ENCODE measurements around the gene ASB1. TPM values are rescaled to one million over a fixed set of nuclear protein-coding genes. Genes with fewer than 3 reads are reported as not detected.
A peak's percentile ranks its signal among the peaks of the same experiment; 100 is the strongest.

The ASB1 gene
- polyA plus RNA-seq, 1 of the 3 experiments (the other 2 are of a cell fraction) = 33.3 TPM

DNA sequence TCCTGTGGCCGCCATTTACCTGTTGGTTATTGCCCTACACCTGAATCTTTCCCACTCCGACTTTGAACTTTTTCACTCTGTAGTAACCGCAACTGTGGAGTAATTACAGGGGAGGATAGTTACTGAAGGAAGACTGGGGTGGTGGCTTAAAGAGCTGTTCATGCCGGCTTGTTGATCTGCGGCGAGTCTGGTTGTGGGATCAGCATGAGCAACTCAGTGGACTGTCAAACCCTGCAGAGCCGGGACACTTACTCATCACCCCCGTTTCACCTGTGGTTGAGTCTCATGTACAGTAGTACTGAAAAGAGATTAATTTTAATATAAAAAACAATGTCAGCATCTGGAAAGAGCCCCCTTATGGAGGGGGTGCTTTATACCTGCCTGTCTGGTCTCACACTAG is 2.1 kb downstream of the ASB1 start:
- ChIA-PET POLR2A (no interaction called here), CTCF (no interaction called here)
- Histone ChIP-seq H3K27ac (ENCODE audit: low read depth in 2 of 2, low read length in 1 of 2) (no peak overlapping the region), H3K27me3 (ENCODE audit: insufficient read depth) (no peaks in the 10 kb centered on the region), H3K4me3 (ENCODE audit: low read depth in 2 of 2, low read length in 1 of 2) (no peak overlapping the region; a peak in 1 of 4 replicates), H3F3A (replicated peaks; ENCODE audit: insufficient read depth) (peaks cover 22% of the 10 kb centered on the region), H3K4me1 (ENCODE audit: control insufficient read depth in 1 of 2, insufficient read depth in 2 of 2, low read depth in 1 of 2, low read length in 1 of 2) (peaks cover 16 to 22% of the 10 kb centered on the region in 2 experiments), H4K20me1 (ENCODE audit: insufficient read depth) (no peaks in the 10 kb centered on the region), H3K36me3 (replicated peaks in 1 of 2; ENCODE audit: control insufficient read depth in 1 of 2, insufficient read depth in 2 of 2, low read length in 1 of 2) (peaks cover 11 to 49% of the 10 kb centered on the region in 2 experiments), H3K79me2 (ENCODE audit: insufficient read depth) (peaks cover 78% of the 10 kb centered on the region), H3K9me3 (peaks cover 7% of the 10 kb centered on the region; the same call in 1 of the 2 replicates), H3K9ac (no peak overlapping the region), H3K4me2 (peak overlapping the region; percentile 85), H2AFZ (ENCODE audit: low read depth) (no peak overlapping the region), H3K9me2 (no peaks in the 10 kb centered on the region)
- TF ChIP-seq JUND (IDR thresholded peaks at IDR 0.05) = no peak
- TF ChIP-seq ELF1 (IDR thresholded peaks at IDR 0.05) = no peak
- TF ChIP-seq CHD2 (IDR thresholded peaks at IDR 0.05; ENCODE audit: low read length, partially characterized antibody) = no peak
- TF ChIP-seq, protein P1, sequence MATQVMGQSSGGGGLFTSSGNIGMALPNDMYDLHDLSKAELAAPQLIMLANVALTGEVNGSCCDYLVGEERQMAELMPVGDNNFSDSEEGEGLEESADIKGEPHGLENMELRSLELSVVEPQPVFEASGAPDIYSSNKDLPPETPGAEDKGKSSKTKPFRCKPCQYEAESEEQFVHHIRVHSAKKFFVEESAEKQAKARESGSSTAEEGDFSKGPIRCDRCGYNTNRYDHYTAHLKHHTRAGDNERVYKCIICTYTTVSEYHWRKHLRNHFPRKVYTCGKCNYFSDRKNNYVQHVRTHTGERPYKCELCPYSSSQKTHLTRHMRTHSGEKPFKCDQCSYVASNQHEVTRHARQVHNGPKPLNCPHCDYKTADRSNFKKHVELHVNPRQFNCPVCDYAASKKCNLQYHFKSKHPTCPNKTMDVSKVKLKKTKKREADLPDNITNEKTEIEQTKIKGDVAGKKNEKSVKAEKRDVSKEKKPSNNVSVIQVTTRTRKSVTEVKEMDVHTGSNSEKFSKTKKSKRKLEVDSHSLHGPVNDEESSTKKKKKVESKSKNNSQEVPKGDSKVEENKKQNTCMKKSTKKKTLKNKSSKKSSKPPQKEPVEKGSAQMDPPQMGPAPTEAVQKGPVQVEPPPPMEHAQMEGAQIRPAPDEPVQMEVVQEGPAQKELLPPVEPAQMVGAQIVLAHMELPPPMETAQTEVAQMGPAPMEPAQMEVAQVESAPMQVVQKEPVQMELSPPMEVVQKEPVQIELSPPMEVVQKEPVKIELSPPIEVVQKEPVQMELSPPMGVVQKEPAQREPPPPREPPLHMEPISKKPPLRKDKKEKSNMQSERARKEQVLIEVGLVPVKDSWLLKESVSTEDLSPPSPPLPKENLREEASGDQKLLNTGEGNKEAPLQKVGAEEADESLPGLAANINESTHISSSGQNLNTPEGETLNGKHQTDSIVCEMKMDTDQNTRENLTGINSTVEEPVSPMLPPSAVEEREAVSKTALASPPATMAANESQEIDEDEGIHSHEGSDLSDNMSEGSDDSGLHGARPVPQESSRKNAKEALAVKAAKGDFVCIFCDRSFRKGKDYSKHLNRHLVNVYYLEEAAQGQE (IDR thresholded peaks at IDR 0.05; ENCODE audit: low read depth, low read length) = no peak
- no peak for TF ChIP-seq YY1 (IDR thresholded peaks at IDR 0.05; ENCODE audit: low read depth)
- no peak for TF ChIP-seq FOSL2 (IDR thresholded peaks at IDR 0.05; ENCODE audit: borderline replicate concordance, low read depth)
- TF ChIP-seq RFX5 (IDR thresholded peaks at IDR 0.05; ENCODE audit: low read length) = no peak
- TF ChIP-seq, protein P2, sequence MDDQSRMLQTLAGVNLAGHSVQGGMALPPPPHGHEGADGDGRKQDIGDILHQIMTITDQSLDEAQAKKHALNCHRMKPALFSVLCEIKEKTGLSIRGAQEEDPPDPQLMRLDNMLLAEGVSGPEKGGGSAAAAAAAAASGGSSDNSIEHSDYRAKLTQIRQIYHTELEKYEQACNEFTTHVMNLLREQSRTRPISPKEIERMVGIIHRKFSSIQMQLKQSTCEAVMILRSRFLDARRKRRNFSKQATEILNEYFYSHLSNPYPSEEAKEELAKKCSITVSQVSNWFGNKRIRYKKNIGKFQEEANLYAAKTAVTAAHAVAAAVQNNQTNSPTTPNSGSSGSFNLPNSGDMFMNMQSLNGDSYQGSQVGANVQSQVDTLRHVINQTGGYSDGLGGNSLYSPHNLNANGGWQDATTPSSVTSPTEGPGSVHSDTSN (IDR thresholded peaks at IDR 0.05) = no peak
- TF ChIP-seq FOXJ3 (CRISPR knock-in tag; IDR thresholded peaks at IDR 0.05) = no peak
- TF ChIP-seq RXRA (IDR thresholded peaks at IDR 0.05; ENCODE audit: borderline replicate concordance, low read depth) = no peak
- TF ChIP-seq GATA2 (CRISPR knock-in tag; IDR thresholded peaks at IDR 0.05) = no peak
- TF ChIP-seq SMC3 (IDR thresholded peaks at IDR 0.05; ENCODE audit: low read depth, low read length) = no peak
- TF ChIP-seq, protein P3, sequence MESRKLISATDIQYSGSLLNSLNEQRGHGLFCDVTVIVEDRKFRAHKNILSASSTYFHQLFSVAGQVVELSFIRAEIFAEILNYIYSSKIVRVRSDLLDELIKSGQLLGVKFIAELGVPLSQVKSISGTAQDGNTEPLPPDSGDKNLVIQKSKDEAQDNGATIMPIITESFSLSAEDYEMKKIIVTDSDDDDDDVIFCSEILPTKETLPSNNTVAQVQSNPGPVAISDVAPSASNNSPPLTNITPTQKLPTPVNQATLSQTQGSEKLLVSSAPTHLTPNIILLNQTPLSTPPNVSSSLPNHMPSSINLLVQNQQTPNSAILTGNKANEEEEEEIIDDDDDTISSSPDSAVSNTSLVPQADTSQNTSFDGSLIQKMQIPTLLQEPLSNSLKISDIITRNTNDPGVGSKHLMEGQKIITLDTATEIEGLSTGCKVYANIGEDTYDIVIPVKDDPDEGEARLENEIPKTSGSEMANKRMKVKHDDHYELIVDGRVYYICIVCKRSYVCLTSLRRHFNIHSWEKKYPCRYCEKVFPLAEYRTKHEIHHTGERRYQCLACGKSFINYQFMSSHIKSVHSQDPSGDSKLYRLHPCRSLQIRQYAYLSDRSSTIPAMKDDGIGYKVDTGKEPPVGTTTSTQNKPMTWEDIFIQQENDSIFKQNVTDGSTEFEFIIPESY (IDR thresholded peaks at IDR 0.05; ENCODE audit: borderline replicate concordance, low read depth) = no peak
- TF ChIP-seq NRF1 (IDR thresholded peaks at IDR 0.05; ENCODE audit: low read depth, low read length) = no peak
- no peak for TF ChIP-seq SIN3A (IDR thresholded peaks at IDR 0.05; ENCODE audit: borderline replicate concordance, low read depth, low read length)
- TF ChIP-seq EZH2phosphoT487 (IDR thresholded peaks at IDR 0.05; ENCODE audit: borderline replicate concordance, low read depth) = no peak
- no peak for TF ChIP-seq MXI1 (IDR thresholded peaks at IDR 0.05; ENCODE audit: low read depth, low read length)
- TF ChIP-seq, protein P4, sequence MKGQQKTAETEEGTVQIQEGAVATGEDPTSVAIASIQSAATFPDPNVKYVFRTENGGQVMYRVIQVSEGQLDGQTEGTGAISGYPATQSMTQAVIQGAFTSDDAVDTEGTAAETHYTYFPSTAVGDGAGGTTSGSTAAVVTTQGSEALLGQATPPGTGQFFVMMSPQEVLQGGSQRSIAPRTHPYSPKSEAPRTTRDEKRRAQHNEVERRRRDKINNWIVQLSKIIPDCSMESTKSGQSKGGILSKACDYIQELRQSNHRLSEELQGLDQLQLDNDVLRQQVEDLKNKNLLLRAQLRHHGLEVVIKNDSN (IDR thresholded peaks at IDR 0.05; ENCODE audit: borderline replicate concordance, low read depth) = no peak
- TF ChIP-seq POLR2AphosphoS5 (IDR thresholded peaks at IDR 0.05; ENCODE audit: low read depth, low read length) = no peak
- no peak for TF ChIP-seq MEF2A (IDR thresholded peaks at IDR 0.05; ENCODE audit: borderline replicate concordance, low read depth)
- WGBS (ENCODE audit: low lambda C conversion rate) = 93% methylated on average over 8 of the region's 8 CpGs
- no peak for DNase-seq

All from SK-N-SH (cell line).